B cell (primary cell): Measurements from ENCODE around the gene COPS3. TPM values are rescaled to one million over a fixed set of nuclear protein-coding genes. Genes with fewer than 3 reads are reported as not detected.

Experiments used
- ATAC-seq: fragments of 200-7000 bp; cut with Tn5 transposase; one replicate; pipeline ENCODE4 v1.10.0; 2021; ENCODE audit warnings: low read depth, mild to moderate bottlenecking, moderate number of reproducible peaks, moderate library complexity
- CTCF ChIA-PET: fragments of 350-600 bp; sonication (Branson Sonifier 250); formaldehyde crosslinking; loops from one replicate; lab custom pipeline; 2021; ENCODE audit warnings: antibody characterized with exemption, inconsistent platforms; lab: Charles Lee
- POLR2A ChIA-PET: fragments of 350-600 bp; sonication (Branson Sonifier 250); formaldehyde crosslinking; loops from one replicate; lab custom pipeline; 2021; ENCODE audit warnings: antibody characterized with exemption; lab: Charles Lee
- DNase-seq: peaks from one replicate; pipeline ENCODE4 v3.0.0; 2013
- H2AFZ ChIP-seq: 2 replicates; pipeline ENCODE4 v1.6.1; 2012; ENCODE audit warnings: mild to moderate bottlenecking, low read depth, low read length; ENCODE audit not compliant: insufficient read depth, poor library complexity, severe bottlenecking
- H3K27ac ChIP-seq, 2 donors: 1 replicate in 1 of 2; 2 replicates in 1 of 2; pipeline ENCODE4 v1.5.1; 2012 to 2013; ENCODE audit warnings: low read length in 2 of 2, mild to moderate bottlenecking in 2 of 2, moderate library complexity in 1 of 2
- H3K27me3 ChIP-seq, 4 experiments: fragments of 200-600 bp in 1 of 4; sonication (generic) in 1 of 4; replicated peaks in 1 of 4; 1 replicate in 2 of 4; 2 replicates in 2 of 4; pipeline versions ENCODE4 v1.6.1 to v1.7.0; 2013 to 2016; ENCODE audit warnings: low read length in 3 of 4, mild to moderate bottlenecking in 2 of 4, mixed read lengths in 1 of 4, moderate library complexity in 1 of 4; ENCODE audit not compliant: insufficient read depth in 4 of 4, control insufficient read depth in 3 of 4; ENCODE audit errors: control extremely low read depth in 1 of 4
- H3K36me3 ChIP-seq, 2 experiments: replicated peaks in 1 of 2; 1 replicate in 1 of 2; 2 replicates in 1 of 2; pipeline versions ENCODE4 v1.6.1 to v1.7.1; 2013; ENCODE audit warnings: low read length in 1 of 2; ENCODE audit not compliant: insufficient read depth in 2 of 2, control insufficient read depth in 1 of 2; ENCODE audit errors: control extremely low read depth in 1 of 2, extremely low read depth in 1 of 2
- H3K4me1 ChIP-seq, 2 donors: fragments of 200-600 bp in 1 of 2; sonication (generic) in 1 of 2; 1 replicate in 1 of 2; 2 replicates in 1 of 2; pipeline versions ENCODE4 v1.5.1 to v1.6.1; 2013 to 2017; ENCODE audit warnings: low read length in 2 of 2; ENCODE audit not compliant: control insufficient read depth in 2 of 2, insufficient read depth in 2 of 2
- H3K4me2 ChIP-seq: replicated peaks from 2 replicates; pipeline ENCODE3; 2012; ENCODE audit warnings: mild to moderate bottlenecking, low read depth, low read length; ENCODE audit not compliant: poor library complexity, severe bottlenecking
- H3K4me3 ChIP-seq, 5 experiments: fragments of 200-600 bp in 1 of 5; sonication (generic) in 1 of 5; 1 replicate in 3 of 5; 2 replicates in 2 of 5; pipeline versions ENCODE4 v1.5.1 to v1.7.0; 2011 to 2016; ENCODE audit warnings: low read length in 4 of 5, mild to moderate bottlenecking in 4 of 5, low read depth in 2 of 5, control low read depth in 1 of 5, moderate library complexity in 1 of 5; ENCODE audit not compliant: insufficient read depth in 1 of 5; ENCODE audit errors: control extremely low read depth in 1 of 5, extremely low read depth in 1 of 5
- H3K79me2 ChIP-seq: fragments of 200-600 bp; sonication (generic); one replicate; pipeline ENCODE4 v1.6.0; 2016; ENCODE audit warnings: low read length; ENCODE audit not compliant: control insufficient read depth, insufficient read depth
- H3K9ac ChIP-seq: fragments of 200-600 bp; sonication (generic); 2 replicates; pipeline ENCODE4 v1.6.1; 2017; ENCODE audit warnings: mild to moderate bottlenecking, low read length, moderate library complexity
- H3K9me3 ChIP-seq, 3 donors: one replicate each; pipeline versions ENCODE4 v1.6.1 to v1.7.1; 2013; ENCODE audit warnings: low read length in 2 of 3; ENCODE audit not compliant: control insufficient read depth in 2 of 3, insufficient read depth in 1 of 3; ENCODE audit errors: control extremely low read depth in 1 of 3
- H4K20me1 ChIP-seq: 2 replicates; pipeline ENCODE4 v1.6.0; 2012; ENCODE audit warnings: mild to moderate bottlenecking, low read length; ENCODE audit not compliant: insufficient read depth, control insufficient read depth, poor library complexity, severe bottlenecking
- H3K27ac Mint-ChIP-seq: one replicate; pipeline ENCODE4 v1.8.0; 2021; ENCODE audit warnings: mixed read lengths
- H3K27me3 Mint-ChIP-seq: one replicate; pipeline ENCODE4 v1.8.0; 2021; ENCODE audit warnings: mixed read lengths
- H3K4me1 Mint-ChIP-seq: one replicate; pipeline ENCODE4 v1.8.0; 2021; ENCODE audit warnings: mixed read lengths
- H3K4me3 Mint-ChIP-seq: one replicate; pipeline ENCODE4 v1.8.0; 2021; ENCODE audit warnings: mixed read lengths
- H3K9me3 Mint-ChIP-seq: one replicate; pipeline ENCODE4 v1.8.0; 2022; ENCODE audit warnings: mixed read lengths; ENCODE audit not compliant: insufficient read depth
- EZH2 ChIP-seq: IDR thresholded peaks from 2 replicates; pipeline ENCODE4 v1.6.1; 2012; ENCODE audit warnings: borderline replicate concordance, low read depth, mild to moderate bottlenecking, moderate library complexity, low read length; ENCODE audit not compliant: insufficient read depth, poor library complexity, severe bottlenecking
- WGBS: methylation state at CpG from one replicate; pipeline ENCODE4 v1.1.5; 2013; ENCODE audit warnings: missing lambda C conversion rate; ENCODE audit not compliant: insufficient coverage; 5-methylcytosine and 5-hydroxymethylcytosine counted together
- intact Hi-C: fragments of 100-400 bp; cut with micrococcal nuclease; formaldehyde crosslinking; loops from one replicate; pipeline ENCODE4 v1.10.0; 2022
- polyA plus RNA-seq: library from polyadenylated mRNA; depleted of rRNA; stranded (reverse); fragments of >200 nt; gene quantifications from 2 replicates; pipeline ENCODE4 v1.2.3, GENCODE V29; 2012
- total RNA-seq, 2 donors: library from RNA; stranded (reverse); fragments of 120-200 nt in 1 of 2; gene quantifications; 1 replicate in 1 of 2; 2 replicates in 1 of 2; pipeline versions ENCODE4 v1.2.3 to v1.2.4, GENCODE V29; 2013 to 2022
- TF ChIP-seq, protein P1 (sequence below): fragments of 200-600 bp; IDR thresholded peaks from one replicate; pipeline ENCODE4 v1.8.0; 2022; ENCODE audit warnings: antibody characterized with exemption, mild to moderate bottlenecking

COPS3 gene
- total and polyA plus RNA-seq, 2 donors (not counting 1 experiment from before 2014, with no cell fraction given), result 37.2 to 45.5 TPM

GRCh38 chr17:17225901-17226300 lies 55.1 kb downstream of the COPS3 start:
- peaks cover 4% of the 10 kb centered on the region for H4K20me1 ChIP-seq
- CTCF ChIA-PET, result no interaction called here
- H3K79me2 ChIP-seq, result peaks cover 18% of the 10 kb centered on the region
- POLR2A ChIA-PET, result no interaction called here
- no peak overlapping the region for H3K27ac ChIP-seq
- H3K36me3 ChIP-seq, result peaks cover 4 to 80% of the 10 kb centered on the region in 2 experiments
- intact Hi-C loops, result no loop called here
- no peak overlapping the region for H2AFZ ChIP-seq
- no peaks in the 10 kb centered on the region for H3K4me1 Mint-ChIP-seq
- no peak overlapping the region for H3K4me3 Mint-ChIP-seq
- no peaks in the 10 kb centered on the region for H3K27me3 ChIP-seq
- ATAC-seq, result no peak
- H3K9me3 ChIP-seq, result no peaks in the 10 kb centered on the region
- no peak overlapping the region for H3K27ac Mint-ChIP-seq
- H3K9me3 Mint-ChIP-seq, result no peaks in the 10 kb centered on the region
- H3K4me2 ChIP-seq, result no peak overlapping the region
- TF ChIP-seq, protein P1, sequence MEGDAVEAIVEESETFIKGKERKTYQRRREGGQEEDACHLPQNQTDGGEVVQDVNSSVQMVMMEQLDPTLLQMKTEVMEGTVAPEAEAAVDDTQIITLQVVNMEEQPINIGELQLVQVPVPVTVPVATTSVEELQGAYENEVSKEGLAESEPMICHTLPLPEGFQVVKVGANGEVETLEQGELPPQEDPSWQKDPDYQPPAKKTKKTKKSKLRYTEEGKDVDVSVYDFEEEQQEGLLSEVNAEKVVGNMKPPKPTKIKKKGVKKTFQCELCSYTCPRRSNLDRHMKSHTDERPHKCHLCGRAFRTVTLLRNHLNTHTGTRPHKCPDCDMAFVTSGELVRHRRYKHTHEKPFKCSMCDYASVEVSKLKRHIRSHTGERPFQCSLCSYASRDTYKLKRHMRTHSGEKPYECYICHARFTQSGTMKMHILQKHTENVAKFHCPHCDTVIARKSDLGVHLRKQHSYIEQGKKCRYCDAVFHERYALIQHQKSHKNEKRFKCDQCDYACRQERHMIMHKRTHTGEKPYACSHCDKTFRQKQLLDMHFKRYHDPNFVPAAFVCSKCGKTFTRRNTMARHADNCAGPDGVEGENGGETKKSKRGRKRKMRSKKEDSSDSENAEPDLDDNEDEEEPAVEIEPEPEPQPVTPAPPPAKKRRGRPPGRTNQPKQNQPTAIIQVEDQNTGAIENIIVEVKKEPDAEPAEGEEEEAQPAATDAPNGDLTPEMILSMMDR, result no peak
- TF ChIP-seq EZH2, result no peak
- no peak overlapping the region for H3K4me3 ChIP-seq
- H3K27me3 Mint-ChIP-seq, result no peaks in the 10 kb centered on the region
- no peak overlapping the region for H3K9ac ChIP-seq
- no peaks in the 10 kb centered on the region for H3K4me1 ChIP-seq
- DNase-seq, result no peak
- over 99% methylated on average over 10 of the region's 10 CpGs for WGBS

- no peak overlapping the region for H3K27ac Mint-ChIP-seq
- H3K27me3 Mint-ChIP-seq, result no peaks in the 10 kb centered on the region
- no peaks in the 10 kb centered on the region for H3K9me3 Mint-ChIP-seq
- no peak overlapping the region for H3K27ac ChIP-seq
- no peaks in the 10 kb centered on the region for H3K27me3 ChIP-seq
- no peak overlapping the region for H3K4me3 Mint-ChIP-seq
- no peak overlapping the region for H3K4me3 ChIP-seq
- H3K4me1 ChIP-seq, result no peaks in the 10 kb centered on the region
- intact Hi-C loops, result no loop called here
- H2AFZ ChIP-seq, result no peak overlapping the region
- peaks cover 4% of the 10 kb centered on the region for H4K20me1 ChIP-seq
- DNase-seq, result no peak
- no peak for ATAC-seq
- no peak for TF ChIP-seq EZH2
- TF ChIP-seq, protein P1, result no peak
- H3K9me3 ChIP-seq, result no peaks in the 10 kb centered on the region
- H3K4me1 Mint-ChIP-seq, result no peaks in the 10 kb centered on the region
- peaks cover 1 to 84% of the 10 kb centered on the region in 2 experiments for H3K36me3 ChIP-seq
- H3K79me2 ChIP-seq, result peaks cover 13% of the 10 kb centered on the region
- no peak overlapping the region for H3K4me2 ChIP-seq
- ChIA-PET POLR2A (no interaction called here), CTCF (interaction anchor here (0.8 kb wide), 1 partner anchor 171 kb away, joined by 3 read pairs; no protein-coding TSS in a partner anchor)
- 82% methylated on average over 8 of the region's 8 CpGs for WGBS
- no peak overlapping the region for H3K9ac ChIP-seq
These were observed 56.9 kb downstream of the COPS3 start for GRCh38 chr17:17224137-17224536.
